B cell (primary cell): ENCODE results near the gene CASK. TPM values are rescaled to one million over a fixed set of nuclear protein-coding genes. Genes with fewer than 3 reads are reported as not detected.

Experiments used
- ATAC-seq: fragments of 200-7000 bp; cut with Tn5 transposase; one replicate; pipeline ENCODE4 v1.10.0; 2021; ENCODE audit warnings: low read depth, mild to moderate bottlenecking, moderate number of reproducible peaks, moderate library complexity
- CTCF ChIA-PET: fragments of 350-600 bp; sonication (Branson Sonifier 250); formaldehyde crosslinking; loops from one replicate; lab custom pipeline; 2021; ENCODE audit warnings: antibody characterized with exemption, inconsistent platforms; lab: Charles Lee
- POLR2A ChIA-PET: fragments of 350-600 bp; sonication (Branson Sonifier 250); formaldehyde crosslinking; loops from one replicate; lab custom pipeline; 2021; ENCODE audit warnings: antibody characterized with exemption; lab: Charles Lee
- DNase-seq: peaks from one replicate; pipeline ENCODE4 v3.0.0; 2013
- H2AFZ ChIP-seq: 2 replicates; pipeline ENCODE4 v1.6.1; 2012; ENCODE audit warnings: mild to moderate bottlenecking, low read depth, low read length; ENCODE audit not compliant: insufficient read depth, poor library complexity, severe bottlenecking
- H3K27ac ChIP-seq, 2 donors: 1 replicate in 1 of 2; 2 replicates in 1 of 2; pipeline ENCODE4 v1.5.1; 2012 to 2013; ENCODE audit warnings: low read length in 2 of 2, mild to moderate bottlenecking in 2 of 2, moderate library complexity in 1 of 2
- H3K27me3 ChIP-seq, 4 experiments: fragments of 200-600 bp in 1 of 4; sonication (generic) in 1 of 4; replicated peaks in 1 of 4; 1 replicate in 2 of 4; 2 replicates in 2 of 4; pipeline versions ENCODE4 v1.6.1 to v1.7.0; 2013 to 2016; ENCODE audit warnings: low read length in 3 of 4, mild to moderate bottlenecking in 2 of 4, mixed read lengths in 1 of 4, moderate library complexity in 1 of 4; ENCODE audit not compliant: insufficient read depth in 4 of 4, control insufficient read depth in 3 of 4; ENCODE audit errors: control extremely low read depth in 1 of 4
- H3K36me3 ChIP-seq, 2 experiments: replicated peaks in 1 of 2; 1 replicate in 1 of 2; 2 replicates in 1 of 2; pipeline versions ENCODE4 v1.6.1 to v1.7.1; 2013; ENCODE audit warnings: low read length in 1 of 2; ENCODE audit not compliant: insufficient read depth in 2 of 2, control insufficient read depth in 1 of 2; ENCODE audit errors: control extremely low read depth in 1 of 2, extremely low read depth in 1 of 2
- H3K4me1 ChIP-seq, 2 donors: fragments of 200-600 bp in 1 of 2; sonication (generic) in 1 of 2; 1 replicate in 1 of 2; 2 replicates in 1 of 2; pipeline versions ENCODE4 v1.5.1 to v1.6.1; 2013 to 2017; ENCODE audit warnings: low read length in 2 of 2; ENCODE audit not compliant: control insufficient read depth in 2 of 2, insufficient read depth in 2 of 2
- H3K4me2 ChIP-seq: replicated peaks from 2 replicates; pipeline ENCODE3; 2012; ENCODE audit warnings: mild to moderate bottlenecking, low read depth, low read length; ENCODE audit not compliant: poor library complexity, severe bottlenecking
- H3K4me3 ChIP-seq, 5 experiments: fragments of 200-600 bp in 1 of 5; sonication (generic) in 1 of 5; 1 replicate in 3 of 5; 2 replicates in 2 of 5; pipeline versions ENCODE4 v1.5.1 to v1.7.0; 2011 to 2016; ENCODE audit warnings: low read length in 4 of 5, mild to moderate bottlenecking in 4 of 5, low read depth in 2 of 5, control low read depth in 1 of 5, moderate library complexity in 1 of 5; ENCODE audit not compliant: insufficient read depth in 1 of 5; ENCODE audit errors: control extremely low read depth in 1 of 5, extremely low read depth in 1 of 5
- H3K79me2 ChIP-seq: fragments of 200-600 bp; sonication (generic); one replicate; pipeline ENCODE4 v1.6.0; 2016; ENCODE audit warnings: low read length; ENCODE audit not compliant: control insufficient read depth, insufficient read depth
- H3K9ac ChIP-seq: fragments of 200-600 bp; sonication (generic); 2 replicates; pipeline ENCODE4 v1.6.1; 2017; ENCODE audit warnings: mild to moderate bottlenecking, low read length, moderate library complexity
- H3K9me3 ChIP-seq, 3 donors: one replicate each; pipeline versions ENCODE4 v1.6.1 to v1.7.1; 2013; ENCODE audit warnings: low read length in 2 of 3; ENCODE audit not compliant: control insufficient read depth in 2 of 3, insufficient read depth in 1 of 3; ENCODE audit errors: control extremely low read depth in 1 of 3
- H4K20me1 ChIP-seq: 2 replicates; pipeline ENCODE4 v1.6.0; 2012; ENCODE audit warnings: mild to moderate bottlenecking, low read length; ENCODE audit not compliant: insufficient read depth, control insufficient read depth, poor library complexity, severe bottlenecking
- H3K27ac Mint-ChIP-seq: one replicate; pipeline ENCODE4 v1.8.0; 2021; ENCODE audit warnings: mixed read lengths
- H3K27me3 Mint-ChIP-seq: one replicate; pipeline ENCODE4 v1.8.0; 2021; ENCODE audit warnings: mixed read lengths
- H3K4me1 Mint-ChIP-seq: one replicate; pipeline ENCODE4 v1.8.0; 2021; ENCODE audit warnings: mixed read lengths
- H3K4me3 Mint-ChIP-seq: one replicate; pipeline ENCODE4 v1.8.0; 2021; ENCODE audit warnings: mixed read lengths
- H3K9me3 Mint-ChIP-seq: one replicate; pipeline ENCODE4 v1.8.0; 2022; ENCODE audit warnings: mixed read lengths; ENCODE audit not compliant: insufficient read depth
- CTCF ChIP-seq: fragments of 200-600 bp; IDR thresholded peaks from one replicate; pipeline ENCODE4 v1.8.0; 2022; ENCODE audit warnings: antibody characterized with exemption, mild to moderate bottlenecking
- EZH2 ChIP-seq: IDR thresholded peaks from 2 replicates; pipeline ENCODE4 v1.6.1; 2012; ENCODE audit warnings: borderline replicate concordance, low read depth, mild to moderate bottlenecking, moderate library complexity, low read length; ENCODE audit not compliant: insufficient read depth, poor library complexity, severe bottlenecking
- WGBS: methylation state at CpG from one replicate; pipeline ENCODE4 v1.1.5; 2013; ENCODE audit warnings: missing lambda C conversion rate; ENCODE audit not compliant: insufficient coverage; 5-methylcytosine and 5-hydroxymethylcytosine counted together
- intact Hi-C: fragments of 100-400 bp; cut with micrococcal nuclease; formaldehyde crosslinking; loops from one replicate; pipeline ENCODE4 v1.10.0; 2022
- polyA plus RNA-seq: library from polyadenylated mRNA; depleted of rRNA; stranded (reverse); fragments of >200 nt; gene quantifications from 2 replicates; pipeline ENCODE4 v1.2.3, GENCODE V29; 2012
- total RNA-seq, 2 donors: library from RNA; stranded (reverse); fragments of 120-200 nt in 1 of 2; gene quantifications; 1 replicate in 1 of 2; 2 replicates in 1 of 2; pipeline versions ENCODE4 v1.2.3 to v1.2.4, GENCODE V29; 2013 to 2022

The CASK gene
- total and polyA plus RNA-seq, 2 donors (not counting 1 experiment from before 2014, with no cell fraction given) = 14.2 to 50.4 TPM

- WGBS = 100% methylated on average over 2 of the region's 7 CpGs
- H3K36me3 ChIP-seq = no peaks in the 10 kb centered on the region
- intact Hi-C loops = no loop called here
- peaks cover 11 to 14% of the 10 kb centered on the region in 2 donors for H3K4me1 ChIP-seq
- H3K9me3 ChIP-seq = no peaks in the 10 kb centered on the region
- no peak overlapping the region for H2AFZ ChIP-seq
- Mint-ChIP-seq H3K4me3 (no peak overlapping the region), H3K9me3 (no peaks in the 10 kb centered on the region), H3K27ac (no peak overlapping the region), H3K4me1 (peaks cover 24% of the 10 kb centered on the region), H3K27me3 (no peaks in the 10 kb centered on the region)
- H3K4me3 ChIP-seq = no peak overlapping the region
- H3K79me2 ChIP-seq = no peaks in the 10 kb centered on the region
- CTCF ChIA-PET = no interaction called here
- H4K20me1 ChIP-seq = no peaks in the 10 kb centered on the region
- H3K27me3 ChIP-seq = no peaks in the 10 kb centered on the region
- POLR2A ChIA-PET = no interaction called here
- DNase-seq = no peak
- no peak for ATAC-seq
- no peak overlapping the region for H3K27ac ChIP-seq
- no peak overlapping the region for H3K9ac ChIP-seq
- H3K4me2 ChIP-seq = no peak overlapping the region
- TF ChIP-seq CTCF = no peak
- no peak for TF ChIP-seq EZH2
These were observed 227.9 kb downstream of the CASK start for GRCh38 chrX:41695426-41695825.

- Mint-ChIP-seq H3K27me3 (no peaks in the 10 kb centered on the region), H3K9me3 (no peaks in the 10 kb centered on the region), H3K27ac (no peak overlapping the region), H3K4me1 (peaks cover 33% of the 10 kb centered on the region), H3K4me3 (peak overlapping the region; percentile 32)
- CTCF ChIA-PET = no interaction called here
- H3K4me3 ChIP-seq = no peak overlapping the region
- POLR2A ChIA-PET = no interaction called here
- TF ChIP-seq EZH2 (no peak), CTCF (no peak)
- peaks cover 14 to 19% of the 10 kb centered on the region in 2 donors for H3K4me1 ChIP-seq
- no peaks in the 10 kb centered on the region for H3K79me2 ChIP-seq
- no CpG with 5 or more reads among the region's 3 CpGs for WGBS
- no peak overlapping the region for H3K4me2 ChIP-seq
- no peak overlapping the region for H2AFZ ChIP-seq
- H3K9ac ChIP-seq = no peak overlapping the region
- H3K36me3 ChIP-seq = no peaks in the 10 kb centered on the region
- H3K27me3 ChIP-seq = no peaks in the 10 kb centered on the region
- DNase-seq = no peak
- H3K27ac ChIP-seq = no peak overlapping the region
- ATAC-seq = no peak
- no peaks in the 10 kb centered on the region for H4K20me1 ChIP-seq
- H3K9me3 ChIP-seq = no peaks in the 10 kb centered on the region
- intact Hi-C loops = no loop called here
These were observed 230.3 kb downstream of the CASK start for GRCh38 chrX:41693024-41693423.
